H1 (cell line): ENCODE data around the gene SELENOI.

Experiments used
- ASH2L ChIP-seq: fragments of 200-600, 300-600 bp; sonication (generic); IDR thresholded peaks from one replicate; pipeline ENCODE4 v1.7.1; 2017; ENCODE audit warnings: low read length
- GABPA ChIP-seq: IDR thresholded peaks from 2 replicates; pipeline ENCODE4 v1.6.1; 2011; ENCODE audit warnings: mild to moderate bottlenecking, low read length, moderate library complexity, borderline replicate concordance; ENCODE audit not compliant: insufficient read depth
- JUND ChIP-seq: IDR thresholded peaks from 2 replicates; pipeline ENCODE4 v1.6.1; 2011; ENCODE audit warnings: mild to moderate bottlenecking, improper control_type of control experiment, low read length
- KDM1A ChIP-seq: fragments of 200-600, 300-600 bp; sonication (generic); IDR thresholded peaks from 2 replicates; pipeline ENCODE4 v1.7.1; 2016; ENCODE audit warnings: mild to moderate bottlenecking, low read length, borderline replicate concordance
- POLR2A ChIP-seq, 2 experiments: IDR thresholded peaks; 1 replicate in 1 of 2; 2 replicates in 1 of 2; pipeline ENCODE4 v1.6.1; 2011; ENCODE audit warnings: low read depth in 2 of 2, low read length in 2 of 2, mild to moderate bottlenecking in 2 of 2; ENCODE audit errors: control extremely low read depth in 1 of 2
- POU5F1 ChIP-seq: IDR thresholded peaks from 2 replicates; pipeline ENCODE4 v1.6.1; 2011; ENCODE audit warnings: low read depth, mild to moderate bottlenecking, low read length, moderate library complexity
- RAD21 ChIP-seq, 2 experiments: IDR thresholded peaks in 1 of 2; conservative IDR thresholded peaks in 1 of 2; 2 replicates each; pipeline ENCODE4 v1.6.1; 2011; ENCODE audit warnings: low read depth in 2 of 2, low read length in 2 of 2, improper control_type of control experiment in 1 of 2, inconsistent platforms in 1 of 2, mild to moderate bottlenecking in 1 of 2, moderate library complexity in 1 of 2
- YY1 ChIP-seq: IDR thresholded peaks from 2 replicates; pipeline ENCODE4 v1.6.1; 2011; ENCODE audit warnings: low read depth, mild to moderate bottlenecking, low read length
- TF ChIP-seq, protein P1 (sequence below), 3 experiments: IDR thresholded peaks; 1 replicate in 2 of 3; 2 replicates in 1 of 3; pipeline versions ENCODE4 v1.5.1 to v1.6.1; 2011; ENCODE audit warnings: low read length in 3 of 3, mild to moderate bottlenecking in 3 of 3, inconsistent platforms in 2 of 3, low read depth in 1 of 3, moderate library complexity in 1 of 3; ENCODE audit not compliant: insufficient read depth in 1 of 3; ENCODE audit errors: control extremely low read depth in 1 of 3

GRCh38 chr2:26435106-26435505 lies 89.2 kb downstream of the SELENOI start:
- TF ChIP-seq JUND, result no peak
- TF ChIP-seq ASH2L, result no peak
- TF ChIP-seq, protein P1, sequence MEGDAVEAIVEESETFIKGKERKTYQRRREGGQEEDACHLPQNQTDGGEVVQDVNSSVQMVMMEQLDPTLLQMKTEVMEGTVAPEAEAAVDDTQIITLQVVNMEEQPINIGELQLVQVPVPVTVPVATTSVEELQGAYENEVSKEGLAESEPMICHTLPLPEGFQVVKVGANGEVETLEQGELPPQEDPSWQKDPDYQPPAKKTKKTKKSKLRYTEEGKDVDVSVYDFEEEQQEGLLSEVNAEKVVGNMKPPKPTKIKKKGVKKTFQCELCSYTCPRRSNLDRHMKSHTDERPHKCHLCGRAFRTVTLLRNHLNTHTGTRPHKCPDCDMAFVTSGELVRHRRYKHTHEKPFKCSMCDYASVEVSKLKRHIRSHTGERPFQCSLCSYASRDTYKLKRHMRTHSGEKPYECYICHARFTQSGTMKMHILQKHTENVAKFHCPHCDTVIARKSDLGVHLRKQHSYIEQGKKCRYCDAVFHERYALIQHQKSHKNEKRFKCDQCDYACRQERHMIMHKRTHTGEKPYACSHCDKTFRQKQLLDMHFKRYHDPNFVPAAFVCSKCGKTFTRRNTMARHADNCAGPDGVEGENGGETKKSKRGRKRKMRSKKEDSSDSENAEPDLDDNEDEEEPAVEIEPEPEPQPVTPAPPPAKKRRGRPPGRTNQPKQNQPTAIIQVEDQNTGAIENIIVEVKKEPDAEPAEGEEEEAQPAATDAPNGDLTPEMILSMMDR (IDR thresholded peaks at IDR 0.05; ENCODE audit: control extremely low read depth in 1 of 3, insufficient read depth in 1 of 3, low read depth in 1 of 3, low read length in 3 of 3), result no peak
- no peak for TF ChIP-seq RAD21 (IDR thresholded peaks at IDR 0.05 in 1 of 2, conservative IDR thresholded peaks at IDR 0.05 in 1 of 2; ENCODE audit: low read depth in 2 of 2, low read length in 2 of 2)
- no peak for TF ChIP-seq YY1
- no peak for TF ChIP-seq KDM1A
- TF ChIP-seq POLR2A (IDR thresholded peaks at IDR 0.05; ENCODE audit: control extremely low read depth in 1 of 2, low read depth in 2 of 2, low read length in 2 of 2), result no peak
- TF ChIP-seq GABPA, result no peak
- TF ChIP-seq POU5F1, result no peak
